Measurements from ENCODE around the gene IMMP2L. TPM values are rescaled to one million over a fixed set of nuclear protein-coding genes. Genes with fewer than 3 reads are reported as not detected.

The IMMP2L gene
- total and polyA plus RNA-seq, 2 of the 8 experiments (the other 6 are each of a cell fraction or from before 2014, with no cell fraction given): 2.3 to 10.1 TPM

GRCh38 chr7:110704225-110704624 lies 858.1 kb downstream of the IMMP2L start (continued):
- no peak for TF ChIP-seq YY1 (IDR thresholded peaks at IDR 0.05; ENCODE audit: low read depth, low read length)
- no peak for TF ChIP-seq RBBP5 (IDR thresholded peaks at IDR 0.05; ENCODE audit: borderline replicate concordance, low read depth, low read length)
- TF ChIP-seq CHD1 (IDR thresholded peaks at IDR 0.05; ENCODE audit: low read depth, low read length): no peak
- no peak for TF ChIP-seq SP4 (IDR thresholded peaks at IDR 0.05; ENCODE audit: low read length)
- no peak for TF ChIP-seq SP1 (IDR thresholded peaks at IDR 0.05; ENCODE audit: low read depth, low read length)
- TF ChIP-seq TBP (IDR thresholded peaks at IDR 0.05; ENCODE audit: low read depth, low read length): no peak
- no peak for TF ChIP-seq RFX5 (IDR thresholded peaks at IDR 0.05; ENCODE audit: borderline replicate concordance, low read depth, low read length)

Data from H1 (cell line).